Activated CD4-positive, alpha-beta T cell treated with anti-CD3 and anti-CD28 coated beads, Interleukin-2, Interleukin-6, amounts not matched to agents 100 ng/mL and 50 ng/mL, durations not matched to agents 16 hours and 8 hours (primary cell): ENCODE data around the gene MTG1.
A peak's percentile ranks its signal among the peaks of the same experiment; 100 is the strongest.
"Not testable (repeated sequence)": the region's sequence is repeated elsewhere in the genome, so short reads cannot be mapped to it uniquely, and the experiment has no call there.

Experiments used
- DNase-seq: peaks from one replicate; pipeline ENCODE4 v3.0.0-alpha.2; 2020

MTG1 gene

DNA sequence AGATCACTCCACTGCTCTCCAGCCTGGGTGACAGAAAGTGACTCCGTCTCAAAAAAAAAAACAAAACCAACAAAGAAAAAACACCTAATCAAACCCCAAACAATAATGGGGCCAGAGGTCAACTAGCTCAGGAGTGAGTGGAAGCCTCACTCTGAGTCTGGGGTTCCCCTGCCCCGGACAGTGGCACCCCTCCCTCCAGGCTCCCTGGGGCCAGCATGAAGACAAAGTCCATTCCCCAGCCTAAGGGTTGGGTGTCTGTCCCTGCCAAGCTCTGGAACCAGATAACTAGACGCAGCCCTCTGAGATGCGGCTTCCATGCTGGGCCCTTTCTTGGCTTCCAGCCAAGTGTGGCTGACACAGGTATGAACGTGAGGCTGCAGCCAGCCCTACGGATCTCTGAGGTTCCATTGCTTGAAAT is 34.4 kb upstream of the MTG1 start:
- DNase-seq: no peak

DNA sequence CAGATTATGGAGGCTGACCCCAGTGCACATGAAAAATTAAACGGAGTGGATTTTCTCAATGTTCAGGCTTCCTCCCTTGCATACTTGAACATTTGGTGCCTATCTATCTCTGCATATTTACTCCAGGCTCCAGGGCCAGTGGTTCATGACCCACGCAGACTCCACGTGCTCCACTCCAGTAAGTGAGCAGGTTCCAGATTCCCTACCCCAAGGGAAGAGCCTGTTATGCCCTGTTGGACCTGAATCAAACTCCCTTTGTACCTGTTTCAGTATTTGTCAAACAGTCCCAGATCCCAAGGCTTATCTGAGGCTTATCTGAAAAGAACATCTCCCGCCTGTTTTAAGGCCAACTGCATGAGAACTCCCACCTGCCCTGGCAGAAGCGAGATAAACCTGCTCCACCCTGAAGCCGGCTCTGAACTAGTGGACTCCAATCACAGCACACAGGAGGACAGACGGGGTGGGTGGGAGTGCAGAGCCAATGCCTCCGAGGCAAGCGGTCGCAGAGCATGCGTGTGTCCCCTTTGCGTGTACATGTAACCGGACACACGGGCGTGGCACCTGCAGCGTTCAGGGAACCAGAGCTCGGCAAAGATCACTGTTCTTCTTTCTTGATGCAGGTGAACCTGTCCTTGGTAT is 33.9 kb upstream of the MTG1 start:
- no peak for DNase-seq

GRCh38 chr10:133361227-133361626 is 32.7 kb upstream of the MTG1 start:
- no peak for DNase-seq

GRCh38 chr10:133361773-133362441 is 32.0 kb upstream of the MTG1 start:
- DNase-seq: no peak

GRCh38 chr10:133362846-133363245 is 31.1 kb upstream of the MTG1 start:
- DNase-seq: no peak

GRCh38 chr10:133364645-133365431 is 29.1 kb upstream of the MTG1 start:
- DNase-seq: no peak

DNA sequence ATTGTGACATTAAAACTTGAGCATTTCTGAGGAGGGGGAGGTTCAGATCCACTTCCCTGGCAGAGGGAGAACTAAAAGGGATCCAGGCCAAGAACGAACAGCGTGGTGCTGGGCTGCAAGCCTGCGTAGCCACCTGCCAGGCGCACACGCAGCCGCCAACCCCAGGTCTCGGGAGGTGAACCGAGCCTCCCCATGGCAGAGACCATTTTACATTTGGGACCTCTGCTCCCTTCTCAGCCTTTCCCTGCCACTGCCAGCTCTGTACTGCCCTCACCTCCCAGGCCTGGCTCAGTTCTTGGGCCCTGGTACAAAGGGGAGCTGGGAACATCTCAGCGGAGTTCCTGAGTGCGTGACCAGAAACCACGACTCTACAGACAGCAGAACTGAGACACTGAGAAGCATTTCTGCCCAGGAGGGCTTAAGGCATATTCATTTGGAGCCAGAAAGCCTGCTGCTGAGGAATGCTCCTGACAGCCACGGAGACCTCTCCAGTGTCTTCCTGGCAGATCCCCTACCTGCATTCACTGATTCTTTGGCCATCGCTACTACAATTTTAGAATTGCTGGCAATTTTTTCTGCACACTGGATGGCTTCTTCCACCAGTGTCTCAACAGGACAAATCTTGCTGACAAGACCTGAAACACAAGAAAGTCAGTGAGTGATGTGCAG is 28.4 kb upstream of the MTG1 start:
- DNase-seq: no peak

GRCh38 chr10:133366130-133366478 is 27.9 kb upstream of the MTG1 start:
- no peak for DNase-seq

DNA sequence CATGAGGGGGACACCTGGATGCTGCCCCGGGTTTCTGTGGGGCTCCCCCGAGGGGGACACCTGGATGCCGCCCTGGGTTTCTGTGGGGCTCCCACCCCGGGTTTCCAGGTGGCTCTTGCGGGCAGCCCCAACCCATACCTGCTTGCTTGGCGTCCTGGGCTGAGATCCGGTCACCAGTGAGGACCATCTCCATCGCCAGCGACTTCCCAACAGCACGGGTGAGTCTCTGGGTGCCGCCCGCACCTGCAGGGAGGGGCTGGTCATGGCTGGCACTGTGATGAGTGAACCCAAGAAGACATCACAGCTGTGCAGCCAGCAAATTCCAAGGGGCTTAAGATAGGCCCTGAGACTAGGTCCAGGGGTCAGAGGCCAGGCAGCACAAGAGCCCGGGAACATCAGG is 27.2 kb upstream of the MTG1 start:
- no peak for DNase-seq

GRCh38 chr10:133367461-133367860 is 26.5 kb upstream of the MTG1 start:
- DNase-seq: not testable (repeated sequence)

GRCh38 chr10:133368153-133368552 is 25.8 kb upstream of the MTG1 start:
- no peak for DNase-seq

DNA sequence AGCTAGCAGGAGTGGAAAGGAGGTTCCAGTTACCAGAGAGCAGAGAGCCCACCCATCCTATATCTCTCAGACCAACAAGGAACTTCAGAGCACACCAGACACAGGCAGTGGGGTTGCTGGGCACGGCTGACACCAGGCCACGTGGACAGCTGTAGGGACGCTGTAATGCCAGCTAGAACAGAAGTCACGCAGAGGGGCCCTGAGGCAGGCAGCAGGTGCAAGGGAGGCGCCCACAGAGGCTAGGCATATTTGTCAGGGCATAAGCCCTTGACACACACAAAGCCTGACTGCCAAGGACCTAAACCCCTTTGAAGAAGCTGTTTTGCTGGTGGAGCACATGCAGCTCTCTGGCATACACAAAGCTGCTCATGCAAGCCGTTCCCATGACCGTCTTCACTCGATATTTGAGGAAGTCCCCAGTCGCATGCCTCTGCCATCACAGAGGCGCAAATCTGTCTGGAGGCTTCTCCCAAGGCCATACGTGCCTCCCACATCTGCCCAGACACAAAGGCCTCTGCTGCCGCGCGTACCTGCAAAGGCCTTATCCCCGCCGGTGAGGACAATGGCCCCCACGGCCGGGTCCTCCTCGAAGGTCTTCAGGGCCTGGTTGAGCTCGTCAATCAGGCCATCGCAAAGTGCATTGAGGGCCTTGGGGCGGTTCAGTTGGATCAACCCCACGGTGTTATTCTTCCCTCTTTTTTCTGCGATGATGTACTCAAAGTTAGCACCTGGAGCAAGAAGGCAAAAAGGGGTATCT is 23.7 kb upstream of the MTG1 start:
- DNase-seq: no peak

DNA sequence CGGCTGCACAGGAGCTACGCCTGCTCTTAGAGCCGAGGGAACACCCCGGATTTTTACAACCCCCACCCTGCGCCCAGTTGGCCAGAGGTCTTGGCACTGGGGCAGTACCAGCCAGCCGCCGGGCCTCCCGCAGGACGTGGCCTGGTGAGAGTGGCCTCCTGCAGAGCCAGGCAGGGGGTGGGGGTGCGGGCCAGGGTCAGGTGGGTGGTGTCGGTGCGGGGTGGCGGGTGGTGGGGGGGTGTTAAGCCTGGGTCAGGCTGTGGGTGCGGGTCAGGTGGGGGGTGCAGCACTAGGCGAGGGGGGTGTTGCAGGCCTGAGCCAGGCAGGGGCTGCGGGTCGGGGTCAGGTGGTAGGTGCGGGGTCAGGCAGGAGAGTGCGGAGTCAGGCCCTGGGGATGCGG is 21.4 kb upstream of the MTG1 start:
- no peak for DNase-seq

DNA sequence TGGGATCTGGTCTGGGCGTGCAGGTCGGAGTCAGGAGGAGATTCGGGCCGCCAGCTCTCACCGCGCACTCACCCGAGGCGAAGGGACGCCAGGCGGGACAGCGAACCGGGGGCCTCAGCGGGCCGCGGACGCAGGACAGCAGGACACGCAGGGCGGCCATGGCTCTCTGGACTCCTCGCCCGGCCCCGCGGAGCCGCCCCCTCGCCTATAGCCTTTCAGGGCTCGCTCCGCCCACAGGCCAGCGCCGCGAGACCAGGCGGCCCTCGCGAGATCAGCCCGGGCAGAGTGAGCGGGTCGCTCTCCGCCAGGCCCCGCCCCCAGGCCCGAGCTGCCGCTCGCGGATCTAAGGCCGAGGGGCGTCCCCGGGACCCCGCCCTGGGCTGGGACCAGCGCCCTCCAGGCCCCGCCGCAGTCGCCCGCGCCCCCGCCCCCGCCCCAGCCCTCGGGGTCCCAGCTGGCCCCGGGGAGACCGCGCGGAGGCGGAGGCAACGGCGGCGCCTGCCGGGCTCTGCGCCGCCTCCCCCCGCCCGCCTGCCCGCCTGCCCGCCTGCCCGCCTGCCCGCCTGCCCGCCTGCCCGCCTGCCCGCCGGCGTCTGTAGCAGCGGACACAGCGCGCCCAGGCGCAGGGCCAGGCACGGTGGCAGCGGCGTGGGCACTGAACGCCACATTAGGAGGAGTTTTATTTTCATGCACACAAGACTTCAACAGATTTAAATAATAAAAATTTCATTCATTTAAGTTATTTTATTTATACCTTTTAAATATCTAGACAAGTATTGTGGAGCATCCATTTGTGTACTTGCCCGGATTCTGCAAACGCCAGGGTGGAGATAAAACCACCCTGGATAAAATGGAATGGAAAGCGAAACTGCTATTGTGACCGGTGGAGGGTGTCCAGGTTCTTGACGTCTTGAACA is 20.5 kb upstream of the MTG1 start, which contains the start of gene ECHS1:
Gene ECHS1, minus strand, starts transcription at position 181 of the 917 bp plus-strand sequence. Its CDS starts 21 bp downstream, at position 160.
- DNase-seq: peak; percentile 97

DNA sequence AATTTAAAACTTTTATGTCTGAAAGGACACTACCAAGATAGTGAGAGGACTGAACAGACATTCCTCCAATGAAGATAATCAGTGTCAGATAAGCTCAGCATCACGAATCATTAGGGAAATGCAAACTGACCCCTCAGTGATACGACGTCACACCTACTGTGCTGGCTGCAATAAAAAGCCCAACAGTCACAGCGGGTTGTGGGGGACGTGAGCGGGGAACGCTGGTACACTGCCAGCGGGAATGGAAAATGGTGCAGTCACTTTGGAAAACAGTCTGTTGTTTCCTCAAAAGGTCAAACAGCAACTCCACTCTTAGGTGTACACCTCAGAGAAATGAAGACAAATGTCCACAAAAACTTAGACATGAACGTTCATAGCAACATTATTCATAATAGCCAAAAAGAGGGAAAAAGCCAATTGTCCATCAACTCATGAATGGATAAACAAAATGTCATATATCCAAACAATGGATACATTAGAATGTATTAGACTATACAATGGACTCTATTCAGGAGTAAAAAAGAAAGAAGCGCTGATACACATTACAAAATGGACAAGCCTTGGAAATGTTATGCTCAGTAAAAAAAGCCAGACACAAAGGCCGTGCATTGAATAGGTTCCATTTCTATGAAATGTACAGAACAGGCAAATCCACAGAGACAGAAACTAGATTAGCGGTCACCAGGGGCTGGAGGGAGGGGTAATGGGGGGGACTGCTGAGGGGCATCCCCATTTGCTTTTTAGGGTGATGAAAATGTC is 18.4 kb upstream of the MTG1 start:
- no peak for DNase-seq

GRCh38 chr10:133376183-133376582 is 17.8 kb upstream of the MTG1 start:
- not testable (repeated sequence) for DNase-seq

GRCh38 chr10:133377025-133377817 is 16.7 kb upstream of the MTG1 start:
- no peak for DNase-seq

DNA sequence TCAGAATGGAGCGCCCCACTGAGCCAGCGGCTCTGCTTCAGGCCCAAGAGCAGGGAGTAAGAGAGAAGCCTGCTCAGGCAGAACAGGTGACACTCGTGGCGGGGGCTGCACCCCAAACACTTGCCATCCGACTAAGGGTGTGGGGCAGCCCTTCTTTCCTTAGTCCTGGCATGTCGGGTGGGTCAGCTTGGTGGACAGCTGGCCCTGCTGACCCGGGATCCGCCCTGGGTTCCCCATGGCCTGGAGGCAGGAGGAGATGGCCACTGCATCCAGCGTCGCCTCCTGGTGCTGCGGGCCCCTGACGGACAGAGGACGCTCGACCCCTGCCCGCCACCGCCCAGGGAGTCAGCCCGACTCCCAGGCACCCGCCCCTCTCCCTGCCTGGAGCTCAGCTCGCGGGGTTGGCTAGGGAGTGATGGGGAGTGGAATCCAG is 16.1 kb upstream of the MTG1 start:
- DNase-seq: no peak

GRCh38 chr10:133378251-133379096 is 15.5 kb upstream of the MTG1 start:
- peak; percentile 41 for DNase-seq
